NCI-H1105 treated with DMSO at 0.1 percent for 48 hours (cell line): ENCODE results near the gene SETD1A.
A peak's percentile ranks its signal among the peaks of the same experiment; 100 is the strongest.
"Not testable (repeated sequence)": the region's sequence is repeated elsewhere in the genome, so short reads cannot be mapped to it uniquely, and the experiment has no call there.

ENCODE experiments used
- DNase-seq: peaks from one replicate; lab custom pipeline; 2025; lab: John Stamatoyannopoulos, UW

The SETD1A gene

DNA sequence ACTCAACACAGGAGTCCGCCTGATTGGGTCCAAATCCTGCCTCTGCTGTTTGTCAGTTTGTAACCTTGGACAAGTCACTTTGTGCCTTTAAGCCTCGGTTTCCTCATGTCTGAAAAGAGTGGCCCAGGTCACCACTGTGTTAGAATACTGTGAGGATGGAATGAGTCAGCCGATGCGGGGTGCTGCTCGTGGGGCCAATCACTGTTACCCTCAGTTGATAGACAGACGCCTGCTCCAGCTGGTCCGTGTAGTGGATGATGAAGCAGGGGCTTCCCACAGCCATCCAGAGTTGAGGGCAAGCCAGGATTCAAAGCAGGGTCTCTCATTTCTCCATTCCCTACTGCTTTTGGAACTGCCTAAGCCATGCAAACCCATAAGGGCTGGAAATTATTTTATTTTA is 28.4 kb upstream of the SETD1A start:
- DNase-seq: no peak

DNA sequence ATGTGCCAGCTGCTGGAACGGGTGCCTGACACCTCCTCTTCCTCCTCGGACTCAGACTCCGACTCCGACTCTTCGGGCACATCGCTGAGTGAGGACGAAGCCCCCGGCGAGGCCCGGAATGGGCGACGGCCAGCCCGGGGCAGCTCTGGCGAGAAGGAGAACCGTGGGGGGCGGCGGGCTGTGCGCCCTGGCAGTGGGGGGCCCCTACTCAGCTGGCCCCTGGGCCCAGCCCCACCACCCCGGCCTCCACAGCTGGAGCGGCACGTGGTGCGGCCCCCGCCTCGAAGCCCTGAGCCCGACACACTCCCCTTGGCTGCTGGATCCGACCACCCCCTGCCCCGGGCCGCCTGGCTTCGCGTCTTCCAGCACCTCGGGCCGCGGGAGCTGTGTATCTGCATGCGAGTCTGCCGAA is 27.4 kb upstream of the SETD1A start:
- DNase-seq: no peak

DNA sequence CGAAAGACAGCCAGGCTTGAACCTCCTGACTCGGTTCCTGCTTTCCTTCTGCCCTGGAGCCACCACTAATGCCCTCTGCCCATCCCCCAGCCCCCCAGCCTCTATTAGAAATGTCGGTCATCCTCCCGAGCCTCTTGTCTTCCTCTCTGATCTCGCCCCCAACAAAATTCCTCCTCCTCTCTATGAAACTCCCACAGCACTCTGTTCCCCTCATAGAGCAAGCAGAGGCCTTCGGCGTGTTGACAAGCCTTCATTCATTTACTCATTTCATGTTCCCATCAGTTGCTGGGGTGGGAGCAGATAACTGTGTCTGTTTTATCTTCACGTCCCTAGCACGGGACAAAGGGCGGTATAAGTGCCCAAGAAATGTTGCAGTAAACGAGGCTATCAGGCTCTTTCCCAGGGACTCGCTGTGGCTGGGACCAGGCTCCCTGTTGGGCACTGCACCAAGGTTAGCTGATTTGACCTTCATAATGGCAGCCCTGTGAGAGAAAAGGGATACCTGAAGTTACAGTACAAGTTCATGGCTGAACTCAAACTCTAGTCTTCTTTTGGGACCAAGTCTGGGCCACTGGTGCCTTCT is 26.4 kb upstream of the SETD1A start:
- no peak for DNase-seq

DNA sequence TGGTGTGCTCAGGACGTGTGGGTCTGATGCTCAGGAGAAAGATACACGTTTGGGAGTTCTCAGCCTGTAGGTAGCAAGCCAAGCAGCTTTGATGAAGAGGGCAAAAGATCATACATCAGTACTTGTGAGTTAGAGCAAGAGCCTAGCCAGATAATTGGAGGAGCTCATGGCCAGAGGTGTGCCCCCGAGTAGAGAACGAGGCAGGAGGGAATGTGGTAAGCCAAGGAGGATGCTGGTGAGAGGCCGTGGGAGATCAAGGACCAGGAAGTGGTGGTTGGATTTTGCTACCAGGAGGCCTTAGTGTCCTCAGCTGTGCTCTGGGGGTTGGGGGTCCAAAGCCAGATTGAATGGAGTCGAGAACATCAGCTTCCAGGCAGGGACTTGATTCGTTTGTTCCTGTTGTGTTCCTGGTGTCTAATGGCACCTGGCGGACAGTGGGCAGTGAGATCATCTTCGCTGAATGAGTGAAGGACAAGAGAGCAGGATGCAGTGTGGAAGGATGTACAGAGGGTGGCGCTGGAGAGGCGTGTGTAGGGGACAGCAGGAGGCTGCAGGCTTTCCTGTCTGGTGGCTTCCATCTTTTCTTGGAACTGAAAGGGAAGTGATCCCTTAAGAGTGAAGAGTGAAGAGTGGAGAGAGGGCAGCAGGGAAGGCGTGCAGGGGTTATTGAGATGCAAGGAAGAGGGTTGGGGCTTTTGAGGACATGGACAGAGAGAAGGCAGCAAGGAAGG is 22.6 kb upstream of the SETD1A start:
- no peak for DNase-seq

DNA sequence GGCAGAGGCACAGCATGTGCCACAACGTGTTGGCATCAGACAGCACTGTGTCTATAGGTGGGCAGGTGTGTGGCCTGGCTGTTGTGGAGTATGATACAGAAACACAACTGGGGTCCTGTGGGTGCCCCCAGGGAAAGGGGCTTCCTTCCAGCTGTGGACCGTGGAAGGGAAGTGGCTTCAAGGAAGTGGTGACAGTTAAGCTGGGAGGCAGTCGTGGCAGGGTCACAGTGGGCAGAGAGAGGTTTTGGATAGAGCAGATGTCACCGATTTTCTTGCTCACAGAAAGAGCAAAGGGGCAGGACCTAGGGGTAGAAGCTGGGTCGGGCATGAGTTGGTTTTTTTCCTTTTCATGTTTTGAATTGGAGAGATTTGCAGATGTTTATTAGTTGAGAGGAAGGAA is 19.9 kb upstream of the SETD1A start:
- DNase-seq: no peak

DNA sequence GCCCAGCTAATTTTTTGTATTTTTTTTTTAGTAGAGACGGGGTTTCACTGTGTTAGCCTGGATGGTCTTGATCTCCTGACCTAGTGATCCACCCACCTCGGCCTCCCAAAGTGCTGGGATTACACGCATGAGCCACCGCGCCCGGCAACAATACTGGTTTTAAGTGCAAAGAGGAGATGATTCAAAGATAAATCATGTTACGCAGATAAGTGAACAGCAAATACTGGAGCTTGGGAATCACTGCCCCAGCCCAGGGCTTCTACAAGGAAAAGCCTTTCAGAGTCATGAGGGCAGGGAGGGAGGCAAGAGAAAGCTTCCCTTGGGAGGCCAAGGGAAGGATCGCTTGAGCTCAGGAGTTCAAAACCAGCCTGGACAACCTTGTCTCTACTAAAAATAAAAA is 18.0 kb upstream of the SETD1A start:
- DNase-seq: not testable (repeated sequence)

DNA sequence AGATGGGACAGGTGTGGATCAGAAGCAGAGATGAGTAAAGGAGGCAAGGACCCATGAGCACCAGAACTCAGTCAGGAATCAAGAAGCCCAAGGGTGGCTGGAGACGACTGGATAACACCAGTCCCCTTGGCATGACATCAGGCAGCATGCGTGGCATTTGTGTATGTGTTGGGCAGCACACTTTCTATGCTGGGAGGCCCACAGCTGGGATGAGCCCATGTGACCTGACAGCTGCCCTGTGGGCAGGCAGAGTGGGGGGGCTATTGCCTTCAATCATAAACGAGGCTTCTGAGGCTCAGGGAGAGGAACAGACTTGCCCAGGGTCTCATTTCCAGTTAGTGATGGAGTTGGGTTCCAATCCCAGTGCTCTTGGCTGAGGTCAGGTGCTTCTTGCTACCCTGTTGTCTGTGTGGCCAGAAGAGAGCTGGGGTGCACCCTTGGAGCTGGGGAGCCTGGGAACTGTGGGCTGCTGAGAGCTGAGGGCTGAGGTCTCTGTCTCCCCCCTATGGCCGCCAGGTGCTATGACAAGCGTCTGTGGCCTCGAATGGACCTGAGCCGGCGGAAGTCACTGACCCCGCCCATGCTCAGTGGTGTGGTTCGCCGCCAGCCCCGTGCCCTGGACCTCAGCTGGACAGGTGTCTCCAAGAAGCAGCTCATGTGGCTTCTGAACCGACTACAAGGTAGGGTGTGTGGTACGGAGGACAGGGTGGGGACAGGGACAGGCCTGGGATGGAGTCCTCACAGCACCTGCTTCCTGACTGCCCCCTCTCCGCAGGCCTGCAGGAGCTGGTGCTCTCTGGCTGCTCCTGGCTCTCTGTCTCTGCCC is 15.7 kb upstream of the SETD1A start:
- DNase-seq: peak; percentile 42

DNA sequence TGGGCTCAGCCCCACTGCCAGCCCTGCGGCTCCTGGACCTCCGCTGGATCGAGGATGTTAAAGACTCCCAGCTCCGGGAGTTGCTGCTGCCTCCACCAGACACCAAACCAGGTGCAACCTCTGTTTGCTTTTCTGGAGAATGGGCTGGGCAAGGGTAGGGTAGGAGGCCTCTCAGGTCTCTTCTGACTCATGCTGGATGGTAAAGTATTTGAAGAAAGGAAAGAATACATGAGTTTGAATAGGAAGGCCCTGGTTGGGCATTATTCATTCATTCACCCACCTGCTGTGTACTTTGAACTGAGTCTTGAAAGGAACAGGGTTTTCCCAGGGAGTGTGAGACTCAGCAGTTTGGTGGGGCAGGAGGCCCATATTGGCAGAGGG is 15.1 kb upstream of the SETD1A start:
- DNase-seq: no peak

DNA sequence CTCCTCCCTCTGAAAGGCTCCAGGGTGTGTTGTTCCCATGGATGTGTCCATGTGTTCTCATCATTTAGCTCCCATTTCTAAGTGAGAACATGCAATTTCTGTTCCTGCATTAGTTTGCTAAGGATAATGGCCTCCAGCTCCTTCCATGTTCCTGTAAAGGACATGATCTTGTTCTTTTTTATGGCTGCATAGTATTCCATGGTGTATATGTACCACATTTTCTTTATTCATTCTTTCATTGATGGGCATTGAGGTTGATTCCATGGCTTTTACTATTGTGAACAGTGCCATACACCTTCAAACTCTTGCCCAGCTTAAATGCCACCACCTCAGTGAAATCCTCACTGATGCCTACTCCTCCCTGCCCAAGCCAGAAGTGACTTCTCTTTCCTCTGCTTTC is 13.2 kb upstream of the SETD1A start:
- no peak for DNase-seq

DNA sequence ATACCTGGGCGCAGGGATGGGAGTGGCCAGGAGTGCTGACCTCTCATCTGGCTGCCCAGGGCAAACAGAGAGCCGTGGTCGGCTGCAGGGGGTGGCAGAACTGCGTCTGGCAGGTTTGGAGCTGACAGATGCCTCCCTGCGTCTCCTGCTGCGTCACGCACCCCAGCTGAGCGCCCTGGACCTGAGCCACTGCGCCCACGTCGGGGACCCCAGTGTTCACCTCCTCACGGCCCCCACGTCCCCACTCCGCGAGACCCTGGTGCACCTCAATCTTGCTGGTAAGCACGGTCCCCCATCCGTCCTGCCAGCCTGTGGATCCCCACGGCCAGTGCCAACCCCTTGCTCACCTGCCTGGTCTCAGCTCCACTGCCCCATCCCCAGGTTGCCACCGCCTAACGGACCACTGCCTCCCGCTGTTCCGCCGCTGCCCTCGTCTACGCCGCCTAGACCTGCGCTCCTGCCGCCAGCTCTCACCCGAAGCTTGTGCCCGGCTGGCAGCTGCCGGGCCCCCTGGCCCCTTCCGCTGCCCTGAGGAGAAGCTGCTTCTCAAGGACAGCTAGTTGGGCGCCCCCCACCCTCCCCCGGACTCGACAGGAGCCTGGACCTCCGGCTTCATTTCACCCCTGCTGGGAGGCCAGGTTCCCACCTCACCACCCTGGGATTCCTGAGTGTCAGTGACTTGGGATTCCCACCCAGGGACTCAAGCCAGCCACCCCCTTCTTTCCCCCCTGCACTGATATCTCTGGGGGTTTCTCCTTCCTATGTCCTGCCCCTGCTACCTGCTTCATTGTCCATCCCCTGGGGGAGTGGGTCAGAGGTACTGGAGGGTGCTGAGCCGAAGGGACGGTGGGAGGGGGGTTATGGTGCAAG is 10.6 kb upstream of the SETD1A start:
- no peak for DNase-seq

DNA sequence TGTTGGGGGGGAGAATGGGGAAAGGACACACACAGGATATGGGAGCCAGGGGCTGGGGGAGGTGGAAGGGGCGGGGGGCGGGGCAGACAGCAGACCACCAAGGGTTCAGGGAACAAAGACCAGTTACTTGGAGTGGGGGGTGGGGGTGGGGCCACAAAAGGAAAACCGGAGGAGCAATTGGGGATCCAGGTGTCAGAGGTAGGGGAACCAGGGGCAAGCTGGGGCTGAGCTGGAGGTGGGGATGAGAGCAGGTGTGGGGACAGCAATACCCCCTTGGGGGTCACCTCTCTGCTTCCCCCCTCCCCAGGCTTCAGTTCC is 10.1 kb upstream of the SETD1A start:
- DNase-seq: no peak

DNA sequence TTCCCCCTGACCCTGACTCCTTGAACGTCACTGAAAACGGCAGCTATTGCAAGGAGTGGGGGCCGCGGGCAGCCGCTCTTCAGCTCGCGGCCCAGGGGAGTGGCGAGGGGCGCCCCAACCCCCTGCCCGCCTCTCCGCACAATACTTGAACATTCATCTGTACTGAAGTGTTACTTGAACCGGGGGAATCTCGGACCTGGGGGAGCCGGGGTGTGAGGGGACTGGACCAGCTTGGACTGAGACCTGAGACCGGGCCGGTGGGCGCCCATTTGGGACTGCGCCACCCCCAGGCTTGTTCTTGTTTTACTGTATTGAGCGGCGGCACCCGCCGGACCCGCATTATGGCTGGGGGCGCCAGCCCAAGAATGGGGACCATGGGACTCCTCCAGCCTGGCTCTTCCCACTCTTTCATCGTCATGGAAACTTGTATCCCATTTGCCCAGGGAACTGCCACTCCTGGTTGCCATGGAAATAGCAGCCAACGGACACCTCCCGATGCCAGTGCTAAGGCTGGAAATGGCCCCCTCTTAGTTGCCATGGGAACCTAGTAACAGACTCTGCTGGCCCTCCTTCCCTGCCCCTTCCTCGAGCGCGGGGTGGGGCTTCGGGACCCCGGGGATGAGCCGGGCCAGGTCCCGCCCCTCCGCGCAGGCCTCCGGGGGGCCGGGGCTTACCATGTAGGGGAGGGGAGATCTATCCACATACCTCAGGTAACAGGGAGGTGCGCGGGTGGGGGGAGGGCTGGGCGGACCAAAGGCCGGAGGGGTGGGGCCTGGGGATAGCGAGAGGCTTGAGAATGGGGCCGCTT is 9.5 kb upstream of the SETD1A start:
- peak; percentile 97 for DNase-seq

DNA sequence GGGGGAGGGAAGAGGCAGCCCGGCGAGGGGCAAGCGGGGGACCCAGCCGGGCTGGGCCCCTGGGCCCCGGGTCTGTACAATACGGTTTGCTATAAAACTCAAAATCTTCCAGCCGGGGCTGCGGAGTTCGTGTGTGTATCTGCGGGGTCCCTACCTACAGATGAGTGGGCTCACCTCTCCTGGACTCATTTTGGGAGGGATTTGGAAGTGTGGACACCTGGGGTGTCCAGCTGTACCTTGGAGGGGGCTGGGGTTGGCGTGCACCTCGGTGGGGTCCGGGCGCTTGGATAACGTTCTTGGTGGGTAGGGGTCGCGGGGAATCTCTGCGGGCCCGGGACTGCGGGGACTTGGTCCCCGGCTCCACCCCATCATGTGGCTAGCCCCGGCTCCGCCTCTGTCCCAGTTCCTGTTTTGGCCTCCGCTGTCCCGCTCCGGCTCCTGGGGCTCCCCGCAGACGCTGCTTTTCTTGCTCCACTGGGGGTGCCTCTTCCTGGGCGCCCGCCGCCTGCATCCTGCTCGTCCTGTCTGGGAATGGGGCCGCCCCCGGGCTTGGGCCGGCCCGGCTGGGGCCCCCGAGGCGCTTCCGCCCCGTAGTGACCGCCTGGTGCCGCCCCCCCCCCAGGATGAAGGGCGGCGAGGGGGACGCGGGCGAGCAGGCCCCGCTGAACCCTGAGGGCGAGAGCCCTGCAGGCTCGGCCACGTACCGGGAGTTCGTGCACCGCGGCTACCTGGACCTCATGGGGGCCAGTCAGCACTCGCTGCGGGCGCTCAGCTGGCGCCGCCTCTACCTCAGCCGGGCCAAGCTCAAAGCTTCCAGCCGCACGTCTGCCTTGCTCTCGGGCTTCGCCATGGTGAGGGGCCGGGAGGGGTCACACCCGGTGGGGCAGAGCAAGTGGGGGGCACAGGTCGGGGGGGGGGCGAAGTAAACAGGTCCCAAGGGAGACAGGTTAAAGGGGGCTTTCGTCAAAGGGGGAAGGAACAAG is 8.6 kb upstream of the SETD1A start, which contains the start of gene ORAI3:
ORAI3 (plus strand) TSS at position 402 of the 983 bp plus-strand sequence; CDS start at position 624, 222 bp downstream.
- DNase-seq: peak; percentile 32

DNA sequence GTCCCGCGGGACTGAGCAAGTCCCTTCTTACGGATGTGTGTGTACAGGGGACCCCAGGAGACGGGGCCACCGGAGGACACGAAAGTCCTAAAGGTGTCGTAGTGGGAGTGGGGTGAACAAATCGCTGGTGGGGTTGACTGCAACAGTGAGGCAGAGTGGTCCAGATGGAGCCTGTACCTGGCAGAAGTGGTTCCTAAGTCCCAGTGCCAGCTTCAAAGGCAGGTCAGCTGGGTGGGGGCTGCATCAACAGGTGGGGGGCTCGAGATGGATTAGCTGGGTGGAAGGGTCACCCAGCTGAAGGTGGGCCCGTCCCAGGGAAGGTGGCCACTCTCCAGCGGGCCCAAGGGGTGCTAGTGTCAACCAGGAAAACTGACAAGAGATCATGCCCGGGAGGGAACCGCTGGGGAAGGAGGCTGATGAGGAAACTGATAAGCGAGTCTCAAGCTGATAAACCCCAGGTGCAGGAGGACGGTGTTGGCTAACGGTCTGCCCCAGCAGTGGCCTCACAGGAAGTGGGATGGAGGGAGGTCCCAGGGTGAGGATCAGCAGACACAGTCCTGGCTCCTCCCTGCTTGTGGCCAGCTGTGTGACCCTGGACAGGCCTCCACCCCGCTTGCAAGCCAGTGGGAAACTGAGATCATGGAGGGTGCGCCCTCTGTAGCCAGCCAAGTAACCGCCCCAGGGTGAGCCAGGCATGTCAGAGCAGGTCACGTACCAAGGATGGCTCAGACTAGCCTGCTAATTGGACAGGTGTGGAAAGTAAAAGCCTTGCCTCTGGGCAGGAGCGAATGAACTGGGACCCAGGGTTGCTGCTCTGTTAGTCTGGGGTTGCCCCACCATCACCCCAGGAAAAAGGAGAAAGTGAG is 7.7 kb upstream of the SETD1A start:
- no peak for DNase-seq

DNA sequence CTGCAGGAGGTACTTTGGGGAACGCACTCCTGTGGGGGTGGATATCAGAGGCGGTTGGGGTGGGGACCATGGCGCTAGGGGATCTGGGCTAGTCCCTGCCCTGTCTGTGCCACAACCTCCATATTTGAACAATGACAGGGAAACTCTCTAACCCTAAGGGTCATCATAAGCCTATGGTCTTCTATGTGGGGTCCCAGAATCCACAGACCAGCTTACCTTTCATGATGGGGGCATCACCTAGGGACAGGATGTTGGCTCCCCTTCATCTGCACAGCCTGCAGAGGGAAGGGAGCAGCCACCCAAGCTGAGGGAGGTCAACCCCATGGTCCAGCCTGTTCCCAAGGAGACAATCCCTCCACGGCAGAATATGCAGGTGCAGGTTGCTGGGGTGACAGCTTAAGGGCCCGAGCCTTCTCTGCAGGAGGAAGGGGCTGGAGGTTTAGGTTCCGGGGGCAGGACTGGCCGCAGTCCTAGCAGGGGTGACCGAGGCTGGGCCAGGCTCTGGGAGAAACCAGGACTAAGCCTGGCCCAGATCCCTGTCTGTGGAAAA is 7.0 kb upstream of the SETD1A start:
- DNase-seq: no peak

DNA sequence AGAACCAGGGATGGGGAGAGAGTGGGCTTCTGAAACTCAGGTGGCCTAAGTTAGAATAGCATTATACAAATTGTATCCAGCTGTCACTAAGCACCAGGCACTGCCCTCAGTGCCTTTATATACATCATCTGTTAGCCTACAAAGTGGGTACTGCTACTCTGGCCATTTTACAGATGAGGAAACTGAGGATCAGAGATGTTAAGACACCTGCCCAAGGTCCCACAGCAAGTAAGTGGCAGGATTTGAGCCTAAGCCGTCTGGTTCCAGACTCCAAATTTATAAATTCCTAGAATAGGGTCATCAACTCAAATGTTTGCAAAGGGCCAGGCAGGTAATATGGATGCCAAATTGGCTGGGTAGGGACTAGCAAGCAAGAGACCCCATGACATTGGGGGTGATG is 6.4 kb upstream of the SETD1A start:
- DNase-seq: no peak

DNA sequence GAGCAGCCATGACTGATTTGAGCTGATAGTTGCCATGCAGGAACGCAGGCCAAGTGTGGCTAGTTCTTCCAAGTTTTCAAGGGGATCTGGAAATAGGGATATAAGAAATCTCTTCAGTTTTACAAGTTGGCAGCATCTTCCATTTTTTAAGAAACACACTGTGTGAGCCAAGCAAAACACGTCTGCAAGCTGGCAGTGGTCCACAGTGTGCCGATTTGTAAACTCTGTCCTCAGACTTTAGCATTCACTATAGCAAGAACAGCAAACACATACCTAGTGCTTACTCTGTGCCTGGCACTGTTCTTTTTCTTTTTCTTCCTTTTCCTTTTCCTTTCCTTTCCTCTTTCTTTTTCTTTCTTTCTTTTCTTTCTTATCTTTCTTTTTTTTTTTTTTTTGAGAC is 5.8 kb upstream of the SETD1A start:
- DNase-seq: no peak

DNA sequence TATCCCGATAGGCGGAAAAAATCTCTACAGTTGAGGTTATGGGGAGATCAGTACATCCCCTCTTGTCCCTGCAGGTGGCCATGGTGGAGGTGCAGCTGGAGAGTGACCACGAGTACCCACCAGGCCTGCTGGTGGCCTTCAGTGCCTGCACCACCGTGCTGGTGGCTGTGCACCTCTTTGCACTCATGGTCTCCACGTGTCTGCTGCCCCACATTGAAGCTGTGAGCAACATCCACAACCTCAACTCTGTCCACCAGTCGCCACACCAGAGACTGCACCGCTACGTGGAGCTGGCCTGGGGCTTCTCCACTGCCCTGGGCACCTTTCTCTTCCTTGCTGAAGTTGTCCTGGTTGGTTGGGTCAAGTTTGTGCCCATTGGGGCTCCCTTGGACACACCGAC is 4.4 kb upstream of the SETD1A start:
- DNase-seq: no peak
